Tongue (tissue), 2 donors: Measurements from ENCODE around the gene PKD2L2. TPM values are rescaled to one million over a fixed set of nuclear protein-coding genes. Genes with fewer than 3 reads are reported as not detected.
A peak's percentile ranks its signal among the peaks of the same experiment; 100 is the strongest.
"Not testable (repeated sequence)": the region's sequence is repeated elsewhere in the genome, so short reads cannot be mapped to it uniquely, and the experiment has no call there.

ENCODE experiments used
- DNase-seq: peaks from one replicate; pipeline ENCODE4 v3.0.0-alpha.2; 2015
- total RNA-seq: library from RNA; depleted of rRNA; stranded (reverse); fragments of >200 nt; gene quantifications from one replicate; pipeline ENCODE4 v1.2.3, GENCODE V29; 2014

PKD2L2 gene
- total RNA-seq = 1.9 TPM

DNA sequence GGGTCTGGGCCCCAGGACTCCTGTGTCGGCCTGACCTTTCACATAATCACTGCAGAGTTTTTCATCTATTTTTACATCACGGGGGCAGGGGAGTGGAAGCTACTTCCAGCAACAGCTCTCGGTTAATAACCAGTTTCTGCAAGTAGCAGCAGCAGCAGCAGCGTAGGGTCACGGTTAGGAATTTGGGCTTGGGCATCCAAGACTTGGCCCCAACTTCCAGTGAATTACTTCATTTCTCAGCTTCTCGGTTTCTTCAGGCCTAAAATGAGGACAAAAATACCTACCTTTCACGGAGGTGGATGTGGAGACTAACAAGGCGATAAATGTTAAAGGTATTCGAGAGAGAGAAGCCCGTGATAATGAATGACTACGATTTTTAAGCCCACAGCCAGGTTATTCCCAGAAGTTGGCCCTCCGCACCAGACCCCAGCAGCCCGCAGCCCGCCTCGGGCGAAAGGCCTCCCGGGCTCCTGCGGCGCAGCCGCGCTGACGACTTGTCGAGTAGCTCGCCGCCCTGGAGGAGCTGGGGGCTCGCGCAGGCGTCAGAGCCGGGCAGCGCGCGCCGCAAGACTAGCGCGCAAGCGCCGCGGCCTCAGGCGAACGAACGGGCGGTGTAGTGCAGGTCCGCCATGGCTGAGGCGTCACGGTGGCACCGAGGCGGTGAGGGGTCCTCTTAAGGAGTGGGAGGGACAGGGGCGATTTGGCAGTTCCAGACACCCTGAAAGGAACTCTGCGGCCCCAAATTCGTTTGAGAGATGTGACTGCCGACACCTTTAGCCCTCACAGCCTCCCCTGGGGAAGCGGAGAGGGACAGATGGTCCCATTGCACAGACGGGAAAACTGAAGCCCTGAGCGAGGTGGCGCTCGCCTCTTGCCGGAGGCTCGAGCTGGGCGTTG is at the start of gene PKD2L2:
TSS of gene PKD2L2 (plus strand) at position 595 of the 897 bp plus-strand sequence. CDS start at position 630, 35 bp downstream.
- peak; percentile 92 for DNase-seq

- DNase-seq = no peak
These were observed 47.0 kb upstream of the PKD2L2 start for GRCh38 chr5:137842296-137842695.

- peak; percentile 63 for DNase-seq
These were observed 45.5 kb upstream of the PKD2L2 start for GRCh38 chr5:137843676-137844299.

- peak; percentile 71 for DNase-seq
These were observed 43.8 kb upstream of the PKD2L2 start for GRCh38 chr5:137845472-137845871.

DNA sequence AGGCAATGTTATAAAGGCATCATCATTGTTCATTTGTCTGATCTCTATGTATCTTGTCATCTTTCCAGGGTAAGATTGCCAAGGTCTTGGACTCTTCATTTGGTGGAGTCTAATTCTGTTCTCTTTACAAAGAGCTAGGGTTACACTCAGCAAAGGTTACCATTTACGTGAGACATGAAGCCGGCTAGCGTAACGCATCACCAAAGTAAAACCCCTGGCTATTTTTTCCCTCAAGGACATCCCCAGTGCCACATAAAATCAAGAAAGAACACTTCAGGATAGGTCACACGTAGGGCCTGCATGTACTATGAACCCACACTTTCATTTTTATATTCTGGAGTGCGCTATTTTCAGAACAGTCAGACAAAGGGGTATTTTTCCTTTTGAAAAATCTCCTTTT is 41.6 kb upstream of the PKD2L2 start:
- no peak for DNase-seq

DNA sequence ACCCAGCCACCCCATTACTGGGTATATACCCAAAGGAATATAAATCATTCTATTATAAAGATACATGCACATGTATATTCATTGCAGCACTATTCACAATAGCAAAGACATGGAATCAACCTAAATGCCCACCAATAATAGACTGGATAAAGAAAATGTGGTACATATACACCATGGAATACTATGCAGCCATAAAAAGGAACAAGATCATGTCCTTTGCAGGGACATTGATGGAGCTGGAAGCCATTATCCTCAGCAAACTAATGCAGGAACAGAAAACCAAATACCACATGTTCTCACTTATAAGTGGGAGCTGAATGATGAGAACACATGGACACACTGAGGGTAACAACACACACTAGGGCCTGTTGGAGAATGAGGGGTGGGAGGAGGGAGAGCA is 36.1 kb upstream of the PKD2L2 start:
- not testable (repeated sequence) for DNase-seq

DNA sequence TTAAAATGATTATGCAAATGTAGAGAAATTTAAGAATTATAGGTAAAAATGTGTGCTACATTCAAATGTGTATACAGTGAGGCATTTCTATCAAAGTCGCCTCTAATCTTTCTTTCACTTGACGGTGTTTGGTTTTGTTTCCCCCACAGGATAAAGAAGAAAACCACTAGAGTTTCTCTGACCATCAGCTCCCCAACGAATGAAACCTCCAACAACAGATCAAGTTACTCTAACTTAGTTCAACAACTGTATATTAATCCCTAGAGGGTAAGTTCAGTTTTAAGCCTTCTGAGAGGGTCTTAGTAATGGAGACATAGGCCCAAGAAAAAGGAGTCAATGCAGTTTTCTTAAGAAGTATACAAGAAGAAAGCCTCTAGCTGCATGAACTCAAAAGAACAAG is 33.1 kb upstream of the PKD2L2 start:
- DNase-seq = peak; percentile 20

DNA sequence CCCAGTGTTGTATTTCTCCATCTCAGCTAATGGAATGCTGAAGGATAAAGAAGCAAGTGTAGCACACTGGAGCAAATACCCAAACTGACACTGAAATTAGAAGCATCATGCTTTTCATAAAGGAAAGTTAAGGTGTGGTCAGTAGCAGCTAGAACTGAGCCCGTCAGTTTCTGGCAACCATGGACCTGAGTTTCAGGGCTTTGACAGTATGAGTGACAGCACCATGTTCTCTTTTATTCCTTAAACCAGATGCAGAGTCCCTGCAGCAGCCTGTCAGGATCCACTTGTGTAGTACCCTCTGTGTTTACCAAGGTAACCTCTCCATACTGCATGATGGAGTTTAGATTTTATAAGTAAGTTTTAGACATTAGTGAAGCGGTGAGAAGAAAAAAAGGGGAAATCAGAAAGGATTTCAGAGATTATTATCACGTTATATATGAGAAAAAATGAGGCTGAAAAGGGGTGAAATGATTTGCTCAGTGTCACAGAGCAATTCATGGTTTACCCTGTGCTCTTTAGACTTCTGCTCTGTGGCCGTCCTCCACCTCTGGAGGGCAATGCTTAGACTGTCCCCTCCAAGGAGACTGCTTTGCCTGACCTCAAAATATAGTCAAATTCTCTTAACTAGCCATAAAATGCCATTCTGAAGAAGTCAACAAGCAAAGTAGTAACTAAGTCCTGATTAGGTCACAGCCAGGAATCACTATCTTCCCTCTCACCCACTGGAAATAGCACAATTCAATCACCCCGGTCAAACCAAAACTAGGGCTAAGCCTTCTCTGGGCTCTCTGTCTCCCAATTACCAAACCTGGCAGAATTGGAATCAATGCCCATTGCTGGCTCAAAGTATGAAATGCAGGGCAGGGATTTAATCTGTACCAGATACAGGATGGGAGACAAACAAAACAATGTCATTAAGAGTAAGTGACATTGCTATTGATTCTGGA is 32.1 kb upstream of the PKD2L2 start:
- DNase-seq = peak; percentile 52

- DNase-seq = no peak
These were observed 30.9 kb upstream of the PKD2L2 start for GRCh38 chr5:137858223-137858916.

DNA sequence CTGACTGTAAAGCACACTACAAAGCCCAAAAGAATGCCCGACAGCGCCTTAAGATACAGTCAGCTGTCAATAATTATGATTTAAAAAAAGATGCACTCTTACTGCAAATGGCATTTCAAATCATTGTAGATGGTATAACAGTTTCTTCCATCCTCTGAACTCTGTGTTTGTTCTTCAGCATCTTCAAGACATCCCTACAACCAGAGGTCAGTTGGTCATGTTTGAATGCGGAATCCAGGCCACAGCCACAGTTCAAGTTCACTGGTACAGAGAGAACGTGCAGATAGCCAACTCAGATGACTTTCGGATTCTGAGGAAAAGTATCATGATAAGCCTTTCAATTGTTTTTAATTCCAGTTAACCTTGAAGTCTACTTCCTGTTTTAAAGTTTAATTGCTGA is 30.3 kb upstream of the PKD2L2 start:
- no peak for DNase-seq

DNA sequence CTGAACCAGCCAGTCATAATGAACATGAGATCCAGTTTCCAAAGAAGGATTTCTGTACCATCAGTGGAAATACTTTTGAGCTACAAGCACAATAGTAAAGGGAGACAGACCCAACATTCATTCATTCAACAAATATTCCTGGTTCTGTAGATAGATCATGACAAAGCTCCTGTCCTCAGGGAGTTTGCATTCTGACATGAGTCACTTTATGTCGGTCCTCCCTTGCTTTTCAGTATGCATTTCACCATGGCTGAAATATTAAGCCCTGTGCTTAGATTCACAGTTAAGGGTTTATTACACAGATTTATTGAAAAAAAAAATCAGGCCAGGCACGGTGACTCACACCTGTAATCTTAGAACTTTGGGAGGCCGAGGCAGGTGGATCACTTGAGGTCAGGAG is 27.0 kb upstream of the PKD2L2 start:
- DNase-seq = no peak

- DNase-seq = not testable (repeated sequence)
These were observed 25.6 kb upstream of the PKD2L2 start for GRCh38 chr5:137863653-137864052.

- no peak for DNase-seq
These were observed 22.5 kb upstream of the PKD2L2 start for GRCh38 chr5:137866541-137867388.

DNA sequence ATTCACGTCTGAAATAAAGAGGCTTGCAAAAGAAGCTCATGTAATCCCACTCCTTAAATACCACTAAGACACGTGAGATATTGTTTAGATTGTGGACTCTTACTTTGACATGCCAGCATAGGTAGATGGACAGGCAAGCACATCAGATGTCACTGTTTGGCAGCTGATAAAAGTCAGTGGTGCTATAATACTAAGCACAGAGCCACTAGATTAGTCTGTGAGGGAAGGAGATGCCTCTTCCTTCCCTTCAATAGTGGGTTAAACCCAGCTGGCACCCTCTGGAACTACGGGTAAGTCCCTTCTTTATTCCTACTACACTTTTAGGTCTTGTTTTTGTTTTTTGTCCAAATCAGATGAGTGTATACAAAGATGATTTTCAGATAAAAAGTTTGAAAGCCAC is 21.6 kb upstream of the PKD2L2 start, which contains the start of gene MYOT:
TSS of gene MYOT (plus strand) at position 197 of the 400 bp plus-strand sequence. CDS start 2,792 bp downstream, outside the sequence.
- peak; percentile 74 for DNase-seq

DNA sequence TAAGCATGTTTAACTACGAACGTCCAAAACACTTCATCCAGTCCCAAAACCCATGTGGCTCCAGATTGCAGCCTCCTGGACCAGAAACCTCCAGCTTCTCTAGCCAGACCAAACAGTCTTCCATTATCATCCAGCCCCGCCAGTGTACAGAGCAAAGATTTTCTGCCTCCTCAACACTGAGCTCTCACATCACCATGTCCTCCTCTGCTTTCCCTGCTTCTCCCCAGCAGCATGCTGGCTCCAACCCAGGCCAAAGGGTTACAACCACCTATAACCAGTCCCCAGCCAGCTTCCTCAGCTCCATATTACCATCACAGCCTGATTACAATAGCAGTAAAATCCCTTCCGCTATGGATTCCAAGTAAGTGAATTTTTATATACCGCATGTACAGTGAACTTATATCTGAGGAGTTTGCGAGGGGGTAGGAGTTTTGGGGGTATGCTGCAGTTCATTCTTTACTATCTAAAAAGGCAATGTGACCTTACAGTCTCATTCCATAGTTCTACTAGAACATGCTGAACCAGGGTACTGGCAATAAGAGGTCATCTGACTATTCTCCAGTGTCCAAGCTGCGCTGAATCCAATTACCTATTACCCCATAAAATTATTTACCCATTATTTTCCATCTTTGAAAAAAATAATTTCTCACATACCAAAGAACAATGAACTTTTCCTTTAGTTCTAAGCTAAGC is 18.5 kb upstream of the PKD2L2 start:
- DNase-seq = peak; percentile 20

GRCh38 chr5:137871571-137871970 is 17.7 kb upstream of the PKD2L2 start:
- no peak for DNase-seq

- peak; percentile 70 for DNase-seq
These were observed 16.8 kb upstream of the PKD2L2 start for GRCh38 chr5:137872466-137872865.

DNA sequence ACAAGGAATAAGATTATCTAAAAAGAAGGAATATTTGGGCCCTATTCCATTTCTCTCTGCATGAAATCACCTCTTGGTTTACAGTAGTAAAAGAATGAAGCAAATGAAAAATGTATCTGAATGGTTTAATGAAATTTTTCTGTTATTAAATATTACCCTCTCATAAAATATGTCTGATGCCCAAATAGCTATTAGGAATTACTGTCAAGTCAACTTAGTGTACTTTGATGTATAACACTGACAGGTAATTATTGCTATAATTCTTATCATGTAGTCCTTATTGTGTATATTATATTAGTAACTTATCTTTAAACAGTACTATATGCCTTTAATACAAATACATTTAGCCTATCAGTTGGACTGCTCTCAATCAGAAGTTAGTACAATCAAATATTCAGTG is 13.2 kb upstream of the PKD2L2 start:
- no peak for DNase-seq

DNA sequence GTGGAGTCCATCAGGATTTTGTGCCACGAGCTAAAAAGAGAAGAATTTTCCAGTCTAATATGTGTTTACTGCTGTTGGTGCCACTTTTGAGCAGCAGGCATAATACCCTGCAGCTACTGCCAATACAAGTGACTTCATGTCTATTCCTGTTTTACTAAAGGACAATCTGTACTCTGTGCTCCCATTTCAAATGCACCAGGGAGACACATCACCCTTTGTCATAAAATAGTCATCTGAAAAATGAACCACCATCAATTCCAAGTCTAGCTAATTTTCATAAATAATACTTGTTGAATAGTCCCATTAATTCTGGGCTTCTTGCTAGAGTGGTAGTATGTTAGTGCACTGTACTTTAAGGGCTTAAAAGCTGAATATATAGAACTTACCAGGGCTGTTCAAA is 8.9 kb upstream of the PKD2L2 start:
- DNase-seq = peak; percentile 37

- DNase-seq = no peak
These were observed 1.4 kb upstream of the PKD2L2 start for GRCh38 chr5:137887831-137888230.
